ENCODE data around the gene SNAPIN.

Gene SNAPIN

DNA sequence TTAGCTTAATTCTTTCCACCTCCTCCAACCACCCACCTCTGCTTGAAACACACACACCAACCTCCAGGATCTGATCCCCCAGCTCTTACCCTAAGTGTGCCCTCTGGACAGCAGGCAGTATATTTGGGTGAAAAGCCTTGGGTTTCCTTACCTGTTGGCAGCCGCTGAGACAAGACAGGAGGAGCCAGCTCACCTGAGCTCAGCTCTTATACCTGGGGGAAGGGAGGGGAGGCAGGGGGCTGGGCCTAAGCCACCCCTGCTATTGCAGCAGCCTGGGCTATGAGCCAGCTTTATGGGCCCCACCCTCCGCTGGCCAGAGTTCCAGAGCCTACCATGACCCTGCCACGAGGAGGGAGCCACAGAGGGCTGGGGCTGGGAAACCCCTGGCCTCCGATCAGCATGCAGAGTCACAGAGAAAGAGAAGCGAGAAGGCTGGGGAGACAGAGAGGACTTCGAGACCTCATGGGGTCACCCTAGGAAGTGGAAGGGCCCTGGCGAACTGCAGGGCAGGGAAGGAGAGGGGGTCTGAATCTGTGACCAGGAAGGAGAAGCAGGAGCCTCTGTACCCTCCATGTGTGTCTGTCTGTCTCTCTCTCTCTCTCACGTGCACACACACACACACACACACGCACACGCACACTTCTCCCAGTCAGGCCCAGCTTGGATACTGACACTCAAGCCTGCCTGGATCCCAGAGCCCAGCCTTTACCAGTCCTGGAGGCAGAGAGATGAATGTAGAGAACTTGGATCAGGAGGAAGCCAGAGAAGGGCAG, 42.2 kb upstream of the SNAPIN start, which contains the start of gene S100A14:
TSS of gene S100A14 (minus strand) at position 182 of the 773 bp plus-strand sequence. CDS start 467 bp downstream, outside the sequence.
- in situ Hi-C loops (cut with MboI; ENCODE audit: low sequenced_read_pairs, unreplicated experiment), result no loop called here
- TF ChIP-seq, protein P1, sequence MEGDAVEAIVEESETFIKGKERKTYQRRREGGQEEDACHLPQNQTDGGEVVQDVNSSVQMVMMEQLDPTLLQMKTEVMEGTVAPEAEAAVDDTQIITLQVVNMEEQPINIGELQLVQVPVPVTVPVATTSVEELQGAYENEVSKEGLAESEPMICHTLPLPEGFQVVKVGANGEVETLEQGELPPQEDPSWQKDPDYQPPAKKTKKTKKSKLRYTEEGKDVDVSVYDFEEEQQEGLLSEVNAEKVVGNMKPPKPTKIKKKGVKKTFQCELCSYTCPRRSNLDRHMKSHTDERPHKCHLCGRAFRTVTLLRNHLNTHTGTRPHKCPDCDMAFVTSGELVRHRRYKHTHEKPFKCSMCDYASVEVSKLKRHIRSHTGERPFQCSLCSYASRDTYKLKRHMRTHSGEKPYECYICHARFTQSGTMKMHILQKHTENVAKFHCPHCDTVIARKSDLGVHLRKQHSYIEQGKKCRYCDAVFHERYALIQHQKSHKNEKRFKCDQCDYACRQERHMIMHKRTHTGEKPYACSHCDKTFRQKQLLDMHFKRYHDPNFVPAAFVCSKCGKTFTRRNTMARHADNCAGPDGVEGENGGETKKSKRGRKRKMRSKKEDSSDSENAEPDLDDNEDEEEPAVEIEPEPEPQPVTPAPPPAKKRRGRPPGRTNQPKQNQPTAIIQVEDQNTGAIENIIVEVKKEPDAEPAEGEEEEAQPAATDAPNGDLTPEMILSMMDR (IDR thresholded peaks at IDR 0.05; ENCODE audit: borderline replicate concordance, control extremely low read depth, extremely low read depth, insufficient read depth, missing control alignments), result no peak
- peak; percentile 47 for DNase-seq (ENCODE audit: low spot score)

GRCh38 chr1:153616917-153617311, 41.6 kb upstream of the SNAPIN start:
- TF ChIP-seq, protein P1 (IDR thresholded peaks at IDR 0.05; ENCODE audit: borderline replicate concordance, control extremely low read depth, extremely low read depth, insufficient read depth, missing control alignments), result no peak
- in situ Hi-C loops (cut with MboI; ENCODE audit: low sequenced_read_pairs, unreplicated experiment), result no loop called here
- peak; percentile 18 for DNase-seq (ENCODE audit: low spot score)

GRCh38 chr1:153617663-153618062, 40.8 kb upstream of the SNAPIN start:
- TF ChIP-seq, protein P1 (IDR thresholded peaks at IDR 0.05; ENCODE audit: borderline replicate concordance, control extremely low read depth, extremely low read depth, insufficient read depth, missing control alignments), result peak; percentile 44
- in situ Hi-C loops (cut with MboI; ENCODE audit: low sequenced_read_pairs, unreplicated experiment), result no loop called here
- DNase-seq (ENCODE audit: low spot score), result peak; percentile 76

DNA sequence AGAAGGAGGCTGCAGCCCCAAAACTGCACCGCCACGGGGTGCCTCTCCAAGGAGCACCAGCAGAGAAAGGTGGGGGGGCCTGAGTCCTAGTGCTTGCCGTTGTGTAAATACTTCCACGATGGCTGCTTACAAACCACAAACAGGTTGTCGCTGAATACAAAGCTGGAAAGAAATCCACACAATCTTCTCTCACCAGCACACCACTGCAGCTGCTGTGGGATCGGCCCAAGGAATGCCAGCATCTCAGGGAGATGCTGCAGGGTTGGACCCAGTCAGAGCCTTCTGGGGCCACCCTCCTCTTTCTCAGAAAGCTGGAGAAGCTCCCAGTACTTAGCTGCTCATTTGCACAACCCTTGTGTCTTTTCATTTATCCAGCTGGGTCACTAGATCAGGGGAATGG, 39.3 kb upstream of the SNAPIN start:
- no peak for DNase-seq (ENCODE audit: low spot score)
- TF ChIP-seq, protein P1 (IDR thresholded peaks at IDR 0.05; ENCODE audit: borderline replicate concordance, control extremely low read depth, extremely low read depth, insufficient read depth, missing control alignments), result no peak
- in situ Hi-C loops (cut with MboI; ENCODE audit: low sequenced_read_pairs, unreplicated experiment), result no loop called here

- in situ Hi-C loops (cut with MboI; ENCODE audit: low sequenced_read_pairs, unreplicated experiment), result no loop called here
- no peak for DNase-seq (ENCODE audit: low spot score)
- TF ChIP-seq, protein P1 (IDR thresholded peaks at IDR 0.05; ENCODE audit: borderline replicate concordance, control extremely low read depth, extremely low read depth, insufficient read depth, missing control alignments), result no peak
These were observed 35.4 kb upstream of the SNAPIN start for GRCh38 chr1:153623101-153623500.

DNA sequence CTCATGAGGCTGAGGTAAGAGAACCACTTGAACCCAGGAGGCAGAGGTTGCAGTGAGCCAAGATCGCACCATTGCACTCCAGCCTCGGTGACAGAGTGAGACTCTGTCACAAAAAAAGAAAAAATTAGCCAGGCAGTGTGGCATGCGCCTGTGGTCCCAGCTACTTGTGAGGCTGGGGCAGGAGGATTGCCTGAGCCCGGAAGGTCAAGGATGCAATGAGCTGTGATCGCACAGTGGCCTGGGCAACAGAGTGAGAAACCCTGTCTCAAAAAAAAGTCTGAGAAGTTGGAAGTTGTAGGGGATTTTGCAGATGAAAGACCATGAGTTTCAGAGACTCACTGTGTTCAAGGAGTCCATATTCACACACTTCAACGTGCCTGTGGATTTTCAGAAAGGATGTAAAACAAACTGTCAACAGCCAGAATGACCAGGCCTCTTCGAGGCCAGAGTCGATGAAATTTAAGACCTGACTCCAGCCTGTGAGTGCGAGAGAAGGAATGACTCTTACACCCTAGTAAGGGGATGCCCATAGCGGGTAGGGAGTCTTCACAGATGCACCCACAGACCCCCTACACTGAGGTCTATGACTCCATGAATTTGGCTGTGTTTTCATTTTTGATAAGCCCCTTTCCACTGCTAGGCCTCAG, 33.4 kb upstream of the SNAPIN start:
- TF ChIP-seq, protein P1 (IDR thresholded peaks at IDR 0.05; ENCODE audit: borderline replicate concordance, control extremely low read depth, extremely low read depth, insufficient read depth, missing control alignments), result no peak
- DNase-seq (ENCODE audit: low spot score), result no peak
- in situ Hi-C loops (cut with MboI; ENCODE audit: low sequenced_read_pairs, unreplicated experiment), result no loop called here
